Right forelimb (tissue), 1 donor: ENCODE measurements around the gene PARD3B.

Experiments
- DNase-seq: peaks from one replicate; pipeline ENCODE4 v3.0.0-alpha.2; 2018

PARD3B gene

GRCh38 chr2:205644018-205644417, 1098.7 kb downstream of the PARD3B start:
- no peak for DNase-seq

- no peak for DNase-seq
Observed at GRCh38 chr2:205646680-205647079, 1101.4 kb downstream of the PARD3B start.

- DNase-seq = no peak
Observed at GRCh38 chr2:205650450-205650849, 1105.2 kb downstream of the PARD3B start.

- DNase-seq = no peak
Observed at GRCh38 chr2:205650931-205651330, 1105.7 kb downstream of the PARD3B start.

- no peak for DNase-seq
Observed at GRCh38 chr2:205651719-205652118, 1106.4 kb downstream of the PARD3B start.

- DNase-seq = no peak
Observed at GRCh38 chr2:205654878-205655605, 1109.8 kb downstream of the PARD3B start.

GRCh38 chr2:205655779-205656456, 1110.6 kb downstream of the PARD3B start:
- DNase-seq = no peak

- no peak for DNase-seq
Observed at GRCh38 chr2:205656461-205656860, 1111.2 kb downstream of the PARD3B start.

- no peak for DNase-seq
Observed at GRCh38 chr2:205656941-205657340, 1111.7 kb downstream of the PARD3B start.

GRCh38 chr2:205657579-205657978, 1112.3 kb downstream of the PARD3B start:
- no peak for DNase-seq

GRCh38 chr2:205658068-205658467, 1112.8 kb downstream of the PARD3B start:
- no peak for DNase-seq

GRCh38 chr2:205658572-205658971, 1113.3 kb downstream of the PARD3B start:
- DNase-seq = no peak

- DNase-seq = no peak
Observed at GRCh38 chr2:205659922-205660321, 1114.6 kb downstream of the PARD3B start.

- DNase-seq = peak; percentile 70
Observed at GRCh38 chr2:205660521-205661124, 1115.3 kb downstream of the PARD3B start.

GRCh38 chr2:205661281-205661680, 1116.0 kb downstream of the PARD3B start:
- no peak for DNase-seq

- DNase-seq = no peak
Observed at GRCh38 chr2:205662206-205662965, 1117.1 kb downstream of the PARD3B start.

- no peak for DNase-seq
Observed at GRCh38 chr2:205665791-205666190, 1120.5 kb downstream of the PARD3B start.
